Measurements from ENCODE around the gene EXD3. TPM values are rescaled to one million over a fixed set of nuclear protein-coding genes. Genes with fewer than 3 reads are reported as not detected.
A peak's percentile ranks its signal among the peaks of the same experiment; 100 is the strongest.

Gene EXD3
- total and polyA plus RNA-seq, 9 of the 15 experiments (the other 6 are each of a cell fraction or from before 2014, with no cell fraction given): 0.29 to 12.5 (median 3.9) TPM

DNA sequence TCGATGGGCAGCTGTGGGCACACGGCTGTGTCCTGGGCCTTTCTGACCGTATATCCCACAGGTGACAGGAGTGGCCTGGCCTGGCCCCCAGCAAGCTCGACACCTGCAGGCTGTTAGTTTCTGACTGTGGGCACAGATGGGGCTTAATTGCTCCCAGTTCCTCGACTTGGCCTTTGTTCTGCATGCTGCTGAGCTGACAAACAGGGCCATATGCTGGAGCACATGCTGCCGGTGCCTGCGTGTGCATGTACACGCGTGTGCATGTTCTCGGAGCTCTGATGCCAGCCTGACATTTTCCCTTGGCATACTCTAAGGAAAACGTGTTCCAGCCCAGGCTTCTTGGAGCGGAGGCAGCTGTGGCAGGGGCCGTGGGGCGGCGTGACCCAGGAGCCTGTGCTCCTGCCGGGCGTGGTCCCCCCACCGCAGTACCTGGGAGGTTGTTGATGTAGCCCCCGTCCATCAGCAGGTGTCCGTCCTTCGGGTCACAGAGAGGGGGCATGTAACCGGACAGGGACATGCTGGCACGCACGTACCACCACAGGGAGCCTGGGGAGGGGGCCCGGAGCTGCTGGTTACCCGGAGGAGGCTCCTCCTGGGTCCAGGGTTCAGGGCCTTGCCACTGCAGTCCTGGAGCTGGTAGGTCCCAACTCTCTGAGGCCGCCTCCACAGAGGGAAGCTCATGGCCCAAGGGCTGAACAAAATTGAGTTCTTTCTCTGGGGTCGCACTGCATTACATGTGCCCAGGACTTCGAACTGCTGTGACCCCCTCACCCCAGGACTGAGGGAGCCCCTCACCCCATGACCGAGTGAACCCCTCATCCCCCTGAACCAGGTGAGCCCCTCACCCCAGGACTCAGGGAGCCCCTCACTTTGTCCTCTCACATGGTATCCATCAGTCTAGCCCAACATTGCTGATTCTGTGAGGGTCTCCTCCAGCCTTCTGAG lies 40.3 kb upstream of the EXD3 start:
- no TSS peak for BruUV-seq (replicated peaks)
- 75% methylated on average over 25 of the region's 30 CpGs for WGBS (ENCODE audit: insufficient coverage, low coverage, missing lambda C conversion rate)
- Histone ChIP-seq H4K20me1 (replicated peaks; ENCODE audit: control insufficient read depth, insufficient read depth, low read length) (no peaks in the 10 kb centered on the region), H3K79me2 (ENCODE audit: control insufficient read depth, insufficient read depth, low read length) (peaks cover 7% of the 10 kb centered on the region), H3K36me3 (ENCODE audit: control insufficient read depth, insufficient read depth, low read length) (no peaks in the 10 kb centered on the region), H3K4me1 (replicated peaks in 1 of 2; ENCODE audit: control insufficient read depth in 2 of 2, insufficient read depth in 2 of 2, low read length in 2 of 2) (peaks cover 17 to 86% of the 10 kb centered on the region in 2 experiments), H3K4me3 (no peak overlapping the region), H3K27me3 (ENCODE audit: control insufficient read depth in 2 of 2, insufficient read depth in 2 of 2, low read length in 2 of 2) (no peaks in the 10 kb centered on the region), H3K4me2 (ENCODE audit: insufficient read depth, low read length) (no peak overlapping the region), H3K9me3 (replicated peaks; ENCODE audit: control insufficient read depth, insufficient read depth, low read depth, low read length) (no peaks in the 10 kb centered on the region), H2AFZ (ENCODE audit: low read depth, low read length) (no peak overlapping the region), H3K27ac (ENCODE audit: extremely low read depth, low read depth, low read length) (no peak overlapping the region), H3K9me1 (ENCODE audit: control insufficient read depth, insufficient read depth, low read length) (no peaks in the 10 kb centered on the region), H3K9ac (ENCODE audit: insufficient read depth in 1 of 2, low read depth in 2 of 2, low read length in 2 of 2) (peak overlapping the region in 1 of 2 experiments; percentile 76; a peak in 2 of 4 replicates)
- FAIRE-seq (no peak), ATAC-seq (no peak), DNase-seq (ENCODE audit: extremely low read depth in 1 of 4, low spot score in 3 of 4) (no peak)
- ChIA-PET POLR2A (interaction anchor here (1.0 to 1.5 kb wide), 2 partner anchors 19 to 29 kb away, joined by 3 to 6 read pairs; no protein-coding TSS in a partner anchor), CTCF (ENCODE audit: low intra/inter-chr PET ratio) (no interaction called here)
- in situ Hi-C loops (cut with MboI) (no loop called here), intact Hi-C loops (cut with micrococcal nuclease) (no loop called here)
- TF ChIP-seq KAT8 (IDR thresholded peaks at IDR 0.05; ENCODE audit: low read depth) (no peak), HMGN3 (IDR thresholded peaks at IDR 0.05; ENCODE audit: borderline replicate concordance, extremely low read depth, insufficient read length, low read depth, low read length) (peak; percentile 31), ZNF212 (CRISPR knock-in tag; IDR thresholded peaks at IDR 0.05) (no peak)
- TF ChIP-seq, protein P1, sequence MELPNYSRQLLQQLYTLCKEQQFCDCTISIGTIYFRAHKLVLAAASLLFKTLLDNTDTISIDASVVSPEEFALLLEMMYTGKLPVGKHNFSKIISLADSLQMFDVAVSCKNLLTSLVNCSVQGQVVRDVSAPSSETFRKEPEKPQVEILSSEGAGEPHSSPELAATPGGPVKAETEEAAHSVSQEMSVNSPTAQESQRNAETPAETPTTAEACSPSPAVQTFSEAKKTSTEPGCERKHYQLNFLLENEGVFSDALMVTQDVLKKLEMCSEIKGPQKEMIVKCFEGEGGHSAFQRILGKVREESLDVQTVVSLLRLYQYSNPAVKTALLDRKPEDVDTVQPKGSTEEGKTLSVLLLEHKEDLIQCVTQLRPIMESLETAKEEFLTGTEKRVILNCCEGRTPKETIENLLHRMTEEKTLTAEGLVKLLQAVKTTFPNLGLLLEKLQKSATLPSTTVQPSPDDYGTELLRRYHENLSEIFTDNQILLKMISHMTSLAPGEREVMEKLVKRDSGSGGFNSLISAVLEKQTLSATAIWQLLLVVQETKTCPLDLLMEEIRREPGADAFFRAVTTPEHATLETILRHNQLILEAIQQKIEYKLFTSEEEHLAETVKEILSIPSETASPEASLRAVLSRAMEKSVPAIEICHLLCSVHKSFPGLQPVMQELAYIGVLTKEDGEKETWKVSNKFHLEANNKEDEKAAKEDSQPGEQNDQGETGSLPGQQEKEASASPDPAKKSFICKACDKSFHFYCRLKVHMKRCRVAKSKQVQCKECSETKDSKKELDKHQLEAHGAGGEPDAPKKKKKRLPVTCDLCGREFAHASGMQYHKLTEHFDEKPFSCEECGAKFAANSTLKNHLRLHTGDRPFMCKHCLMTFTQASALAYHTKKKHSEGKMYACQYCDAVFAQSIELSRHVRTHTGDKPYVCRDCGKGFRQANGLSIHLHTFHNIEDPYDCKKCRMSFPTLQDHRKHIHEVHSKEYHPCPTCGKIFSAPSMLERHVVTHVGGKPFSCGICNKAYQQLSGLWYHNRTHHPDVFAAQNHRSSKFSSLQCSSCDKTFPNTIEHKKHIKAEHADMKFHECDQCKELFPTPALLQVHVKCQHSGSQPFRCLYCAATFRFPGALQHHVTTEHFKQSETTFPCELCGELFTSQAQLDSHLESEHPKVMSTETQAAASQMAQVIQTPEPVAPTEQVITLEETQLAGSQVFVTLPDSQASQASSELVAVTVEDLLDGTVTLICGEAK (IDR thresholded peaks at IDR 0.05): no peak
- TF ChIP-seq, protein P1 (CRISPR knock-in tag; IDR thresholded peaks at IDR 0.05): 0 out of 2 replicates have a peak, but pooled peaks have one; percentile 8
- TF ChIP-seq, protein P2, sequence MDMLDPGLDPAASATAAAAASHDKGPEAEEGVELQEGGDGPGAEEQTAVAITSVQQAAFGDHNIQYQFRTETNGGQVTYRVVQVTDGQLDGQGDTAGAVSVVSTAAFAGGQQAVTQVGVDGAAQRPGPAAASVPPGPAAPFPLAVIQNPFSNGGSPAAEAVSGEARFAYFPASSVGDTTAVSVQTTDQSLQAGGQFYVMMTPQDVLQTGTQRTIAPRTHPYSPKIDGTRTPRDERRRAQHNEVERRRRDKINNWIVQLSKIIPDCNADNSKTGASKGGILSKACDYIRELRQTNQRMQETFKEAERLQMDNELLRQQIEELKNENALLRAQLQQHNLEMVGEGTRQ (CRISPR knock-in tag; IDR thresholded peaks at IDR 0.05): no peak
